Urinary bladder (tissue), 4 donors: ENCODE measurements around the gene NPDC1. TPM values are rescaled to one million over a fixed set of nuclear protein-coding genes. Genes with fewer than 3 reads are reported as not detected.

Experiments used
- DNase-seq: peaks from one replicate; pipeline ENCODE4 v3.0.0-alpha.2; 2015; ENCODE audit errors: extremely low spot score
- H3K27ac ChIP-seq: one replicate; pipeline ENCODE4 v1.5.1; 2013; ENCODE audit warnings: low read depth, mild to moderate bottlenecking, moderate library complexity
- H3K36me3 ChIP-seq: one replicate; pipeline ENCODE4 v1.6.1; 2013; ENCODE audit warnings: mild to moderate bottlenecking, moderate library complexity; ENCODE audit not compliant: insufficient read depth
- H3K4me1 ChIP-seq: one replicate; pipeline ENCODE4 v1.6.1; 2013; ENCODE audit warnings: mild to moderate bottlenecking, moderate library complexity; ENCODE audit not compliant: insufficient read depth
- H3K4me3 ChIP-seq: one replicate; pipeline ENCODE4 v1.5.1; 2013; ENCODE audit warnings: low read depth, low read length
- WGBS: extraction: QIAGEN DNeasy Blood & Tissue Kit; methylation state at CpG from one replicate; pipeline ENCODE4 v1.1.7; 2013; 5-methylcytosine and 5-hydroxymethylcytosine counted together
- polyA plus RNA-seq: library from polyadenylated mRNA; stranded (reverse); fragments of 200-250 nt; gene quantifications from one replicate; pipeline ENCODE4 v1.2.3, GENCODE V29; 2013
- total RNA-seq: library from RNA; depleted of rRNA; stranded (reverse); fragments of >200 nt; gene quantifications from one replicate; pipeline ENCODE4 v1.2.3, GENCODE V29; 2014
- donor health status: healthy with polysubstance abuse.
- donor health status: healthy.

Gene NPDC1
- total and polyA plus RNA-seq, 2 donors, result 17.9 to 120 TPM

DNA sequence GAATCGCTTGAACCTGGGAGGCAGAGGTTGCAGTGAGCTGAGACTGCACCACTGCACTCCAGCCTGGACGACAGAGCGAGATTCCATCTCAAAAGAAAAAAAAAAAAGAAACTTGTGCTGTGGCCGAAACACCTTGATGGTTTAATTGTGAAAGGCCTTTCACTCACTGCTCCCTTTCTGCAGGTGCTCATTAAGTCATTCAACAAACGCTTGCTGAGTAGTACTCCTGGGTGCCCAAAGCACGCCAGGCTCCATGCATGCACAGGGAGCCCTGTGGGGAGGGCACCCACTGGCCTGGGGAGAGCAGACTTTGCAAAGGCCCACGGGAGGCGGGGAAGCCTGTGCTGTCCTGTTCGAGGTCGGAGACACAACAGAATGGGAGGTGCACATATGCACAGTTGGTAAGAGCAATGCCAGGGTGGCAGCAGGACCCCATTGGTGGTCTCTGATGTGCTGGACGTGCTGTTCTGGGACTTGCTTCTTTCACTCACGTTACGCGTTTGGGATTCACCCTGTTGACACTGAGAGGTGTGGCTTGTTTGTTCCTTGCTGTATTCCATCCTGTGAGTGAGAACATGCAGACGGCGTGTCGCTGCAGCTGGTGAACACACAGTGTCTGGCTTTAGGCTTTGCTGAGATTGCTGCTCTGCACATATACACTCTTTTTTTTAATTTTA, 10.9 kb upstream of the NPDC1 start:
- 67% methylated on average over 17 of the region's 17 CpGs for WGBS
- no peak overlapping the region for H3K4me3 ChIP-seq
- no peak for DNase-seq
- H3K27ac ChIP-seq, result no peak overlapping the region
- H3K4me1 ChIP-seq, result no peaks in the 10 kb centered on the region
- H3K36me3 ChIP-seq, result no peaks in the 10 kb centered on the region

DNA sequence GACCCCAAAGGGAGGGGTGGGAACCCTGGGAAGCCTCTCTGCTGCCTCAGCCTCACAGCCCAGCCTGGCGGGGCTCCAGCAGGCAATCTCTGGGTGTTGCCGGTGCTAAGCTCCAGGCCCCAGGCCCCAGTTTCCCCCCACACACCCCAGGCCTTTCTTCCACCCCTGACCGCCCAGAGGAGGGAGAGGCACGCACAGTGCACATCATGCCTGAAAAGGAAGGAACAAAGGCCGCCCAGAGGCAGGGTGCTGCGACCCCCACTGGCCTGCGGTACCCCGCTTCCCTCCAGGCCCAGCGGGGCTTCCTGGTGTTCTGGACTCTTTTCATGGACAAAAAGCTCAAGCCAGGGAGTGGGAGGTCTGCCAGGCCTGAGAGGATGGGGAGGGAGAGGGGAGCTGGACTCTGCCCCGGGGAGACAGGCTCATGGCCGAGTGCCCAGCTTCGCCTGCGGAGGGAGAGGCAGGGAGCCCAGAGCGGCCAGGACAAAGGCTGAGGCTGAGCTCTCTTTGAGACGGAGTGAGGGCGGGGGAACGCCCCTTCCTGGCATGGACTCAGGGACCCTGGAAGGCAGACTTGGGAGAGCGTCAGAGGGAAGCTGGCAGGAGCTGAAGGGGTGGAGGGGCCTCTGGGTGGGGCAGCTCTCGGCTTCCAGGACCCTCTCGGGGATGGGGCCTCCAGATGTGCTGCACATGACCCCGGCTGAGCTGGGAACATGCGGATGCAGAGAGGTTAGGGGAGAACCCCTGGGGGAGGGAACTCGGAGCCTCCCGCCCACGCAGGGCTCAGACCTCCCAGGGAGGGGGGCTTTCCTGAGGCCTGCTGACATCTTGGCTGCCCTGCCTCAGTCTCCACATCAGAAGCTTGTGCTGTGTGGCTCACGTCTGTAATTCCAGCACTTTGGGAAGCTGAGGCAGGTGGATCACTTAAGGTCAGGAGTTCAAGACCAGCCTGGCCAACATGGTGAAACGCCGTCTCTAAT, 9.7 kb upstream of the NPDC1 start:
- DNase-seq, result peak; percentile 89

DNA sequence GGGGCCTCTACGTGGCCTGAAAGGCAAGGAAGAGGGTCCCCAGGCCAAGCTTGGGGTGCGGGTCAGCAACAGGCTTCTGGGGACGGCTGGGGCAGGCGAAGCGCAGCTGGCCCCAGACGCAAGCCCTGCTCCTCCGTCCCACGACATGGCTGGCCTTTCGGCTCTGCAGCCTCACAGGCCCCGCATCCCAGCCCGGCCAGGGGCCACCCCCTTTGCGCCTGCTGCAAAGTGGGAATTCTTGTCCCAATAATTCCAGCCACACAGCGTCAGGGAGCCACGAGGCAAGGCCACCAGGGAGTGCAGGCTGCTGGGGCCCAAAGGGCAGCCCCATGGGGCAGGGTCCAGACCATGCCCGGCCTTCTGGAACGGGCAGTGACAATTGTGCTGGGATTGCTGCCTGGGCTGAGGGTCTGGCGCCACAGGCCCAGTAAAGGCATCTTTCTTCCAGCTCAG, 9.0 kb upstream of the NPDC1 start:
- Histone ChIP-seq H3K27ac (no peak overlapping the region), H3K4me1 (no peaks in the 10 kb centered on the region), H3K36me3 (no peaks in the 10 kb centered on the region), H3K4me3 (no peak overlapping the region)
- no peak for DNase-seq
- WGBS, result 63% methylated on average over 17 of the region's 17 CpGs

More for the DNA sequence above, 9.7 kb upstream of the NPDC1 start:
- no peaks in the 10 kb centered on the region for H3K4me1 ChIP-seq
- H3K27ac ChIP-seq, result no peak overlapping the region
- H3K36me3 ChIP-seq, result no peaks in the 10 kb centered on the region
- 22% methylated on average over 28 of the region's 28 CpGs for WGBS
- no peak overlapping the region for H3K4me3 ChIP-seq

DNA sequence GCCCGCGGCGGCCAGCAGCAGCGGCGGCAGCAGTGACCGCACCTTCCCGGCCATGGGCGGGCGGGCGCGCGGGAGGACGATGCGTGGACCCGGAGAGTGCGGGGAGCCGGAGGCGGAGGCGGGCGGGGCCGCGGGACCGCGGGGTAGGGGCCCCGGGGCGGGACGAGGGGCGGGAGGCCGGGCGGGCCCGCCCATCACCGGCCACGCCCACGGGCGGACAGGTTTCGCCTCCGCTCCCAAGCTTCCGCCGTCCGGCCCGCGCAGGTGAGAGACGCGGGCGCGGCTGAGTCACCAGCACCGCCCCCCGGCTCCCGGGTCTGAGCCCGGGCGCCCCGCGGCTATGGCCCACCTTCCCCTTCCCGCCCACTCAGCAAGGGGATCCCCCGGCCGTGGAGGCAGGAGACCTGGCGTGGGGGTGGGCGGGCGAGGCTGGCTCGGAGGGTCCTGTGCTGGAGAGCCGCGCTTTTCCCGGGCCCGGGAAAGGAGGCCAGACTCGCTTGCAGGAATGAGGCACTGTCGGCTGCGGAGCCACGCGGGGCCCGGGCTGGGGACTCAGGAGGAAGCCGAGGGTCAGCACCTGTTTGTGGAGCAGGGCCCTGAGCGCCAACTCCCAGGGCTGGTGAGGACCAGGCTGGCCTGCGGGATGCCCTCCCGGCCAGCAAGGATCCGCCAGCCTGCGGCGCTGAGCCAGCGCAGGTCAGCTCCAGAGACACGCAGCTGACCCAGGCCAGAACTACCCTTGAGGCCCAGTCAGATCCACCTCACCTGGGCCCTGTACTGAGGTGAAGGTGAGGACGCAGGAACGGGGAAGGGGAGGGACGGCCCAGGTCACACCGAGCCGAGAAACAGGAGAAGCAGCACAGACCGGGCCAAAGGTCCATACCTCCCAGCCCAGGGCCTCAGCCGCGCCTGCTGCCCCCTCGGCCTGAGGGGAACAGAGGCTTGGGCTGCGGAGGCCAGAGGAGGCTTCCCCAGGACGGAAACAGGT, 8.3 kb upstream of the NPDC1 start, which contains the start of gene ENTPD2:
TSS of gene ENTPD2 (minus strand) at position 118 of the 988 bp plus-strand sequence. CDS start at position 54, 64 bp downstream.
- Histone ChIP-seq H3K4me1 (no peaks in the 10 kb centered on the region), H3K36me3 (no peaks in the 10 kb centered on the region), H3K4me3 (peak within 1 kb of the TSS; percentile 38), H3K27ac (no peak within 1 kb of the TSS)
- no peak for DNase-seq
- 24% methylated on average over 90 of the region's 90 CpGs for WGBS

DNA sequence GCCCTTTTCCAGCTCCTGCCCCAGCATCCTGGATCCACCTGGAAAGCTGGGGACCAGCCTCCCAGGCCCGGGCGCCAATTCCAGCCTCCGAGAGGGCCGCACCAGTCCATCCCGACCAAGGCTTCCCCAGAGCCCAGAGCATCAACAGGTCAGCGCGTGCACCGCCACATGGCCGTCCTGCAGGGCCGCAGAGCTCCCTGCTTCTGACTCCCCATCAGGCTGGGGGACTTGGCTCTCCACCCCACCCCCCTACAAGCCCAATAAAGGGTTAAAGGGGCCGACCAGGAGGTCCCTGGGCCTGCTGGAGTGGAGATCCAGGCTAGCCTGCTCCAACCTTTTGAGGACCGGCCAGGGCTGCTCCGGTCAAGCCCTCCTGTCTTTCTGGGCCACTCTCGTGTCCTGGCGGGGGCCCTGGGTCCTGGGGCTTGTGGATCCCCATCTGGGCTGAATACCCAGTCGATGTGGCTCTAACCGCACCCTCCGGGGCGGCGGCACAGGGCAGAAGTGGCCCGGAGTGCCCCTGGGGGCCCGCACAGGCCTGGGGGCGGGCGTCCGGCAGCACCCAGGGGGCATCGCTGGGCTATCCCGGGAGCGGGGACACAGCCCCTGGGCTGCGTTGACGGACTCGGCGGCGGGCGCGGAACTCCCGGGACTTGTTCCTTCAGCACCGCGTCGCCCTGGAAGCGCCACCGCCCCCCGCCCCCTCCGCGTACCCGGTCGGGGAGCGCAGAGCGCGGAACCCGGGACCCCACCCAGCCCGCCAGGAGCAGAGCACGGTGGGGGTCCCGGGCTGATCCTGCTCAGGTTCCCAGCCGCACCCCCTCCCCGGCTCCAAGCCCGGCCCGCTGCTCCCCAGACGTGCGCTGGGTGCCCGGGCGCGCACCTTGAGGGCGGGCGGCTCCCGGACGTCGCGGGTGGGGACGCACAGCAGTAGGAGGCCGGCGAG, 7.3 kb upstream of the NPDC1 start:
- Histone ChIP-seq H3K27ac (no peak overlapping the region), H3K4me3 (peak overlapping the region; percentile 38), H3K4me1 (no peaks in the 10 kb centered on the region), H3K36me3 (no peaks in the 10 kb centered on the region)
- no peak for DNase-seq
- 18% methylated on average over 71 of the region's 71 CpGs for WGBS

DNA sequence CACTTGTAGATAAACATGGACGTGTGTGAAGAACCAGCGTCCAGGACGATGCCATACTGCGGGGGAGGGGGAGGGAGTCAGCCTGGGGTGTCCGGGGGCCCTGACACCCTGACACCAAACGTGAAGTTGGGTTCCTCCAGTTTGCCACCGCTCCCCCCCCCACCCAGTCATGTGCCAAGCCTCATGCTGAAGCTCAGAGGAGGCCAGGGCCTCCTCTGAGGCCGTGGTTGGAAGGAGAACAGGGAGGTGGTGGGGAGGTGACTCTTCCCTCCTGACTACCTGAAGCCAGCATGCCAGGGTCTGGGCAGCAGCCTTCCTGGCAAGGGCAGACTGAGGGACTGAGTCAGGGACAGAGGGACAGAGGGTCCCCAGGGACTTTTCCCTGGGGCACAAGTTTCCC, 6.3 kb upstream of the NPDC1 start:
- Histone ChIP-seq H3K36me3 (no peaks in the 10 kb centered on the region), H3K4me3 (no peak overlapping the region), H3K4me1 (no peaks in the 10 kb centered on the region), H3K27ac (no peak overlapping the region)
- 85% methylated on average over 8 of the region's 8 CpGs for WGBS
- DNase-seq, result no peak

DNA sequence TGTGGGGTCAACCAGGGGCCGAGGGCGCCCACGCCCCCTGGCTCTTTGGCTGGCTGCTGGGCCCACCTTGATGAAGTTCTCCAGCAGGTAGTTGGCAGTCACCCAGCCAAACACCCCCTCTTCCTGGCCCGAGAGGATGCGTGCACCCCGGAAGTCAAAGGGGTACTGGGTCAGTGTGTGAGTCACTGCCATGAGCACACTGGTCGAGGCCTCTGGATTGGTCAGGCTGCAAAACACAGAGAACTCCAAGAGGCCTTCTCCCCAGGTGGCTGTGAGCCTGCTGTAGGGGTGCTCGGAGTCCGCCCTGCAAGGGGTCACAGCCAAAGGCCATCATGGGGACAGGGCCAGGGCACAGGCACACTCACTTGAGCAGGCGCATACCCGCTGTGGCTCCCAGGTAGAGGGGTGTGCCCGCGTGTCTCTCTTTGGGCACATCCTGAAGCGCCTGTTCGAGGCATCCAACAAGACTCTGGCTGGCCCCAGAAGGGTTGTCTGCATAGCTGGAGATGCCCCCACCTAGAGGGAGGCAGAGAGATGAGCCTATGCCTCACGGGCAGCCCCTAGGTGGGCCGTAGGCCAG, 5.3 kb upstream of the NPDC1 start:
- no peak for DNase-seq
- Histone ChIP-seq H3K4me1 (no peaks in the 10 kb centered on the region), H3K36me3 (no peaks in the 10 kb centered on the region), H3K4me3 (no peak overlapping the region), H3K27ac (no peak overlapping the region)
- WGBS, result 92% methylated on average over 17 of the region's 17 CpGs

DNA sequence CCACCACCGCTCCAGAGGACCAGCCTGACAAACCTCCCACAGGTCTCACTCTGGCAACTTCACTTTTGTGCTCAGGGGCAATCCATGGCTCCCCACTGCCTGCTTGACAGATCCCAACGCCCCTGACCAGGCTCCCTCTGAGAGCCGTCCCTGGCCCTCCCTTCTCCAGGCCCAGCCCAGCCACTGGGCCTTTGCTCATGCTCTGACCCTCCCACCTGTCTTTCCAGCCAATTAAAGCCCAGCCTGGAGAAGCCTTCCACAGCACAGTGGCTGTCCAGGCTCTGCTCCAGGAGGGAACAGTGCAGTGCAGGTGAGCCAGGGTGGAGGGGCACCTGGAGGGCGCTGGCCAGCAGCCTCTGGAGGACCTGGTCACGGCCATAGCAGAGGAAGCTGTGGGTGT, 4.6 kb upstream of the NPDC1 start:
- 94% methylated on average over 5 of the region's 5 CpGs for WGBS
- DNase-seq, result no peak
- no peak overlapping the region for H3K4me3 ChIP-seq
- no peaks in the 10 kb centered on the region for H3K36me3 ChIP-seq
- no peaks in the 10 kb centered on the region for H3K4me1 ChIP-seq
- no peak overlapping the region for H3K27ac ChIP-seq

DNA sequence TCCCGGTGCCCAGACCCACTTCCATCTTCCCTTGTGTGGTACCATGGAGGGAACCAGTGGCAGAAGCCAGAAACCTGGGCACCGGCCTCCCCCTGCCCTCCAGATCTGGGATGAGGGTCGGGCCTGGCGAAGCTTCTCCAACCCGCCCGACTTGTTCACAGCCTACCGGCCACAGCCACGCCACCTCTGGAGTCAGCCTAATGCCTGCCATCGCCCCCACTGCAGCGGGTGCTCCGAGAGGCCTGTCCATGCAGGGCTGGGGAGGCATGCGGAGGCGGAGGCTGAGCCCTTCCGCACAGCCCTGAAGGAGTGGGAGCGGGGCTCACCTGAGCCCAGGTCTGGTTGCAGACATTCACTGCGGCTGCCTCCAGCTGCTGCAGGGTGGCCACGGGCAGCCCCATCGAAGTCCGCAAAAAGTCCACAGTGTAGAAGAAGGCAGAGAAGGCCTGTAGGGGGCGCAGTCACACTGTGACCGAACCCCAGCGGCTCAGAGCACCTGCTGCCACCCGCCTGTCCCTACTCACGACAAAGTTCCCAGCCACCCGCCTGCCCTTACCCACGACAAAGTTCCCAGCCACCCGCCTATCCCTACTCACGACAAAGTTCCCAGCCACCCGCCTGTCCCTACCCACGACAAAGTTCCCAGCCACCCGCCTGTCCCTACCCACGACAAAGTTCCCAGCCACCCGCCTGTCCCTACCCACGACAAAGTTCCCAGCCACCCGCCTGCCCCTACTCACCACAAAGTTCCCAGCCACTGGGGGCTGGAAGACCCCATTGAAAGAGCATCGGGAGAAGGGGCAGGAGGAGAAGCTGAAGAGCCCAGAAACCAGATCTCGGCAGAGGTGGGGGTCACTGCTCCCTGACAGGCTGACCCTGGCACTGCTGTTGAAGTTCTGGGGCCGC, 3.8 kb upstream of the NPDC1 start:
- no peaks in the 10 kb centered on the region for H3K4me1 ChIP-seq

DNA sequence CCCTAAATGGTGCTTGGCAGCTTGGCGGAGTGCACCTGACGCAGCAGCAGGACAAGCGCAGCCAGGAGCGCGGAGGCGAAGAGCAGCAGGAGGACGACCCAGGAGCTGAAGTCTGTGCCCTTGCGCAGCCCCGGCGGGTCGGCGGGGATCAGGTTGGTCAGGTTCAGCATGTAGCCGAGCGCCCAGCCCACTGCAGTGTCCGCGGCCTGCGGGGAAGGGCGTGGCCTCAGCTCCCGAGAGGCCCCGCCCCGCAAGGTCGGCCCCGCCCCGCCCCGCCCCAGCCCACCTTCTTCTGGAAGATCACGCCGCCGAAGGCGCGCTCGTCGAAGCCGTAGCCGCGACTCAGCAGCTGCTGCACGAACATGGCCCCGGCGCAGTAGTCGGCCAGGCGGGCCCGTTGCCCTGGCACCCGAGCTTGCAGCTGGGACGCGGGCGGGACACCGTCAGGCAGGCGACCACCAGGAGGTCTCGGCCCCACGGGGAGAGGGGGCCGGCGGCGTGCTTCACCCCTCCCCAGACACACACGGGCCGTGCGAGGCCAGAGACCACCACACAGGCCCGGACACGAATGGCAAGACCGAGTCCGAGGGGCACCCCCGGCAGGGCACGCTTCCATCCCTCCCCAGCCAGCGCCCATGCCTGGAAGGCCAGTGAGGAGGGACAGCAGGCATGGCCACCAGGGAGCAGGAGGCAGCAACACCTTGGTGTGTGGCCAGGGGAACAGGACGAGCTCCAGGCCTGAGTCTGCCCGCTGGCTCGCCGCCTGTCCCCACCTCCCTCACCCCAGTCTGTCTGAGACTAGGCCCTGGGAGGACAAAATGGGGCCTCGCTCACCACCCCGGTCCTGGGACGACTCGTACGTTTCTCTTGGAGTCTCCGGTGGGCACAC, 2.9 kb upstream of the NPDC1 start:
- H3K4me3 ChIP-seq, result no peak overlapping the region
- no peak overlapping the region for H3K27ac ChIP-seq
- 43% methylated on average over 72 of the region's 72 CpGs for WGBS
- DNase-seq, result no peak
- H3K4me1 ChIP-seq, result no peaks in the 10 kb centered on the region
- no peaks in the 10 kb centered on the region for H3K36me3 ChIP-seq

More for the DNA sequence above, 3.8 kb upstream of the NPDC1 start:
- Histone ChIP-seq H3K36me3 (no peaks in the 10 kb centered on the region), H3K27ac (no peak overlapping the region), H3K4me3 (no peak overlapping the region)
- no peak for DNase-seq
- WGBS, result 53% methylated on average over 38 of the region's 38 CpGs
